ENCODE data around the gene ADCY1. TPM values are rescaled to one million over a fixed set of nuclear protein-coding genes. Genes with fewer than 3 reads are reported as not detected.
A peak's percentile ranks its signal among the peaks of the same experiment; 100 is the strongest.

ADCY1 gene
- total RNA-seq, 1 donor from 2014 or later, result 0.05 TPM

GRCh38 chr7:45703911-45704682, 129.9 kb downstream of the ADCY1 start:
- no peaks in the 10 kb centered on the region for H3K4me1 Mint-ChIP-seq (ENCODE audit: unreplicated experiment)
- no peak overlapping the region for H3K4me3 Mint-ChIP-seq (ENCODE audit: unreplicated experiment)
- DNase-seq (ENCODE audit: extremely low spot score, unreplicated experiment), result peak; percentile 77
- TF ChIP-seq CTCF (IDR thresholded peaks at IDR 0.05), result no peak
- peaks cover 37% of the 10 kb centered on the region for H3K27me3 Mint-ChIP-seq (ENCODE audit: unreplicated experiment)
- H3K27ac Mint-ChIP-seq (ENCODE audit: unreplicated experiment), result no peak overlapping the region
- no peaks in the 10 kb centered on the region for H3K36me3 Mint-ChIP-seq (ENCODE audit: unreplicated experiment)
- H3K9me3 Mint-ChIP-seq (ENCODE audit: unreplicated experiment), result no peaks in the 10 kb centered on the region

GRCh38 chr7:45704683-45705016, 130.5 kb downstream of the ADCY1 start:
- Mint-ChIP-seq H3K36me3 (ENCODE audit: unreplicated experiment) (no peaks in the 10 kb centered on the region), H3K4me3 (ENCODE audit: unreplicated experiment) (no peak overlapping the region), H3K4me1 (ENCODE audit: unreplicated experiment) (no peaks in the 10 kb centered on the region), H3K9me3 (ENCODE audit: unreplicated experiment) (no peaks in the 10 kb centered on the region), H3K27ac (ENCODE audit: unreplicated experiment) (no peak overlapping the region), H3K27me3 (ENCODE audit: unreplicated experiment) (peaks cover 37% of the 10 kb centered on the region)
- TF ChIP-seq CTCF (IDR thresholded peaks at IDR 0.05), result no peak
- DNase-seq (ENCODE audit: extremely low spot score, unreplicated experiment), result peak; percentile 56

GRCh38 chr7:45708046-45708950, 134.1 kb downstream of the ADCY1 start:
- DNase-seq (ENCODE audit: extremely low spot score, unreplicated experiment), result peak; percentile 77
- Mint-ChIP-seq H3K9me3 (ENCODE audit: unreplicated experiment) (no peaks in the 10 kb centered on the region), H3K27me3 (ENCODE audit: unreplicated experiment) (peaks cover 22% of the 10 kb centered on the region), H3K36me3 (ENCODE audit: unreplicated experiment) (no peaks in the 10 kb centered on the region), H3K4me1 (ENCODE audit: unreplicated experiment) (no peaks in the 10 kb centered on the region), H3K27ac (ENCODE audit: unreplicated experiment) (no peak overlapping the region), H3K4me3 (ENCODE audit: unreplicated experiment) (no peak overlapping the region)
- TF ChIP-seq CTCF (IDR thresholded peaks at IDR 0.05), result no peak

GRCh38 chr7:45709168-45710042, 135.2 kb downstream of the ADCY1 start:
- DNase-seq (ENCODE audit: extremely low spot score, unreplicated experiment), result peak; percentile 79

More at GRCh38 chr7:45709168-45710042, 135.2 kb downstream of the ADCY1 start:
- no peak overlapping the region for H3K4me3 Mint-ChIP-seq (ENCODE audit: unreplicated experiment)
- H3K36me3 Mint-ChIP-seq (ENCODE audit: unreplicated experiment), result no peaks in the 10 kb centered on the region
- no peak overlapping the region for H3K27ac Mint-ChIP-seq (ENCODE audit: unreplicated experiment)
- no peaks in the 10 kb centered on the region for H3K9me3 Mint-ChIP-seq (ENCODE audit: unreplicated experiment)
- H3K27me3 Mint-ChIP-seq (ENCODE audit: unreplicated experiment), result peaks cover 22% of the 10 kb centered on the region
- H3K4me1 Mint-ChIP-seq (ENCODE audit: unreplicated experiment), result no peaks in the 10 kb centered on the region
- no peak for TF ChIP-seq CTCF (IDR thresholded peaks at IDR 0.05)

All from osteocyte (in vitro differentiated cells).